Kasumi-1 (cell line): Measurements from ENCODE around the gene MUC21.
A peak's percentile ranks its signal among the peaks of the same experiment; 100 is the strongest.
"Not testable (repeated sequence)": the region's sequence is repeated elsewhere in the genome, so short reads cannot be mapped to it uniquely, and the experiment has no call there.

Experiments
- DNase-seq, 2 experiments: peaks; one replicate each; lab custom pipeline; 2025; lab: John Stamatoyannopoulos, UW

Gene MUC21

DNA sequence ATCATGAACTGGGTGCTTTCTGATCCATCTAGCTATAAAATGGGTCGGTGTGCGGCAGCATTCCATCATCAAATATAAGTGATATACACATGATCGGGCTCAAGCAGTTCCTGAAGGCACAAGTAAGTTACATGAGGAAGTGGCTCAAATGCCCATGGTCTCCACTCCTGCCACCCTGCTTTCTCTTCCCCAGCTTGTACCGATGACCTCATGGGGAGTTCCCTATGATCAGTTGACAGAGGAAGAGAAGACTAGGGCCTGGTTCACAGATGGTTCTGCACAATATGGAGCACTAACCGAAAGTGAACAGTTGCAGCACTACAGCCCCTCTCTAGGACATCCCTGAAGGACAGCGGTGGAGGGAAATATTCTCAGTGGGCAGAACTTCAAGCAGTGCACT, 14.3 kb upstream of the MUC21 start:
- not testable (repeated sequence) for DNase-seq

DNA sequence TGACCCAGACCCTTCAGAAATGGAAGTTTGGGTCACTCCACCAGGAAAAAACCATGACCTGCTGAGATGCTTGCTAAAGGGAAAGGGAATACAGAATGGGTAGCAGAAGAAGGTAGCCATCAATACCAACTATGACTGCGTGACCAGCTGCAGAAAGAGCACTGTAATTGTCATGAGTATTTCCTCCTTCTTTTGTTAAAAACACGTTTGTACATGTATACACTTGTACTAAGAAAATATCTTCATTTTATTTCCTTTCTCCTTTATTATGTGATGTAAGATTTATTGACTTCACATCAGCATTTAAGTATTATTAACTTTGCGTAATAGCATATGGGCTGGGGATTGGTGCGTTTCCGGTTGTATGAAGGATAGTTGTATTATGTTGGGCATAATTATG, 12.6 kb upstream of the MUC21 start:
- no peak for DNase-seq

DNA sequence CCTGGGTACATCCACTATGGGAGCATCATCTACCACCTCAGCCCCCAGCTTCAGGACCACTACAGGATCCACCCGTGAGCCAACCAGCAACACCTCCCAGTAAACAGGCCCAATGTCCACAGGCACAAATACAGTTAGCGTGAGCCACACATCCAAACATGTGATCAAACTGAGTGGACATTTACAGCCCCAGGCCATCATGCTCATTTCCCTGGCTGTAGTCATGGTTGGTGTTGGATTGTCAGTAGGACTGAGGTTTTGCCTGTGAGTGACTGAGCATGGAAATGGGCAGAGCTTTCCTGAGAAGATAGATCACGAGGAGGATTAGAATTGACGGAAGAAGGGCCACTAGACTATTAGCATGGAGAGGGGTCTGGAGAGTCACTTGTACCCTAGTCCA, 10.7 kb upstream of the MUC21 start:
- no peak for DNase-seq

DNA sequence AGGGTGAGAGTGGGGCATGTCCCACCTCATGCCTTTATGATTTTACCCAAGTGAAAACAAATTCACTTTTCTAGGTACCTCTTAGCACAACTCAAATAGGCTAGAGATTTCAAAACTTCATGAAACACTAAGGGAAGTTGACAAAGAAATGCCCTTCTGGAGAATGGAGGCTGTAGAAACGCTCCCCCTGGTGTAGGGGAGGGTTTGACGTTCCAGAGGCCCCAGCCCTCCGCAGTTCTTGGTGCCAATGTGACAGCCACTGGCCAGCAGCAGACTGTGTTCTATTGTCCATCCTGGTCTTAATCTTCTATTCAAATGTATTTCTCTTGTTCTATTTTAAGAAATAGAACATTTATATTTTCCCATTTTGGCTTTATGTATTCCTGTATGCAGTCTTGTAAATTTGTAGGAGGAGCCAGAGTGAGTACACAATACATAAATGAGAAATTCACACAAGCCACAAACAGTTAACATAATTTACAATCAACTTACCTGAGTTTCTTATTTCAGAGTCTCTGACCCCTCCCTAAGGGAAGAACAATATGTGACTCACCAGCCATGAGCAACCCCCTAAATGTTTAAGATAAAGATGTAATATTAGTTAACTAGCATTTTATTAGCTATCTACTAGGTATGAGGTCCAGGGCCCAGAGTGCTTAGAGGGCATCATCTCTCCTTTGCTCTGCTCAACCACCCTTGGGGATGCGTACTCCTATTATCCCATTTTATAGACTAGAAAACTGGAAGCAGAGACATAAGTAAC, 8.8 kb upstream of the MUC21 start:
- DNase-seq: no peak

DNA sequence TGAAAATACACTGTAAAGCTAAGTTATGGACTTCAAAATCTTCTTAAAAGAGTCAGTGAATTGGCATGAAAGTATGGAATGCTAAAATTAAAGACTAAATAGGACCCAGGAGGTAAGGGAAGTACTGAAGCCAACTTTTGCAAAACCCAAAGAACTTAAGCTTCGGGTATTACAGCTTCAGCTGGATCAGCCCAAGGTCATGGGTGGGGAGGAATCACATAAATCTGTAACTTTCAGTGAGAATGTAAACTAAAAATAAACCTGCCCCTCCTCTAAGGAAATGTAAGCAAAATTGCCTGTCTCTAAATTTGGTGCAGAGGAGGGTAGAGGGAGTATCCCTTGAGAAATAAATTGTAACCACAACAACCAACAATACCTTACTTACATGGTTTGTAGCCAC, 4.4 kb upstream of the MUC21 start:
- DNase-seq: no peak

DNA sequence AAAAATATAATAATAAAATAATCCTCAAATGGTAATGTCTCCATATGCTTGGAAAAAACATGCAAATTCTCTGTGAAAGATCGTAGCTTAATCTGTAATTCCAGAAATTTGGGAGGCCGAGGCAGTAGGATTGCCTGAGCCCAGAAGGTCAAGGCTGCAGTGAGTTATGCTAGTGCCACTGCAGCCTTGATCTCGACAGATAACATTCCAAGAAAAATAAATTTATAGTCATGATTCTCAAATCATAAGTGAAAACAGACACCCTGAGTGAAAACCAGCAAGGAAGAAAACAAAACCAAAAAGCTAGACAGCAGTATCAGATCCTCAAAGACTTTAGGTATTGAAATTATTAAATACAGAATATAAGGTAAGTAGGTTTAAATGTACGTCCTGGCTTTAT, 3.8 kb upstream of the MUC21 start:
- DNase-seq: no peak

DNA sequence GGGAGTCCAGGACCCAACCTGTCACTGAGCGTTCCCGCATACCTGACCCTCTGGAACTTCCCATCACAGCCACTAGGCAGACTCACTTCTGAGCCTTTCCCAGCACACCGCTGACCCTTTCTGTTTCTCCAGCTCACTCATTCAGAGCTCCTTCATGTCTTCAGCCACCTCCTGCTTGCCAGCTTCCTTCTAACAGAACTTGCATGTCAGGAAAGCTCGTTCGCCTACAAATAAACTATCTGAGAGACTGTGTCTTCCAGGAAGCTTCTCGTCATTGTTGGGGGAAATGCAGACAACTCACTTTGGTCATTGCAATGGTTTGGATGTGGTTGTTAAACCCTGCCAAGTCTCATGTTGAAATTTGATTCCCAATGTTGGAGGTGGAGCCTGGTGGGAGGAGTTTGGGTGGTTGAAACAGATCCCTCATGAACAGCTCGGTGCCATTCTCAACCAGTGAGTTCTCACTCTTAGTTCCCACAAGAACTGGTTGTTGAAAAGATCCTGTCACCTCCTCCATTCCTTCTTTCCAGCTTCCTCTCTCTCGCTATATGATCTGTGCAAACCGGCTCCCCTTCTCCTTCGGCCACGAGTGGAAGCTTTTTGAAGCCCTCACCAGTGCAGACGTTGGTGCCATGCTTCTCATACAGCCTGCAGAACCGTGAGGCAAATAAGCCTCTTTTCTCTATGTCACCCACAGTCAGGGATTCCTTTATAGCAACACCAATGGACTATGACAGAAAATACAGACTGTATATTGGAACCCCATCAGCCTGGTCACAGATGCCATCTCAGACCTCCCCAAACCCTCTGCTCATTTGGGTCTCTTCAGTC, 1.4 kb upstream of the MUC21 start:
- DNase-seq: no peak

DNA sequence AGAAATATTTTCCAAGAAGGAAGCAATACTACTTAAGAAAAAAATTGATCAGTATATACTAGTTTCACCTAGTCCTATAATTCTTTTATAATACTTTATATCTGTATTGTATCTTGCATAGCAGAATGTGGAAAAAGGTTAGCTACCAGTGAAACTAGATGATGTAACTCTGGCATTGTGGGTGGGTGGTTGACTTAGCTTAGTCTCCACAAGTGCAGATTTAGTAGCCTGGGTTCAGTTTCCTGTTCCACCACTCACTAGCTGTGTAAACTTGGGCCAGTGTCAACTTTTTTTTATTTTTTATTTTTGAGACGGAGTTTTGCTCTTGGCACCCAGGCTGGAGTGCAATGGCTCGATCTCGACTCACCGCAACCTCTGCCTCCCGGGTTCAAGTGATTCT, 2.0 kb downstream of the MUC21 start:
- DNase-seq: no peak

DNA sequence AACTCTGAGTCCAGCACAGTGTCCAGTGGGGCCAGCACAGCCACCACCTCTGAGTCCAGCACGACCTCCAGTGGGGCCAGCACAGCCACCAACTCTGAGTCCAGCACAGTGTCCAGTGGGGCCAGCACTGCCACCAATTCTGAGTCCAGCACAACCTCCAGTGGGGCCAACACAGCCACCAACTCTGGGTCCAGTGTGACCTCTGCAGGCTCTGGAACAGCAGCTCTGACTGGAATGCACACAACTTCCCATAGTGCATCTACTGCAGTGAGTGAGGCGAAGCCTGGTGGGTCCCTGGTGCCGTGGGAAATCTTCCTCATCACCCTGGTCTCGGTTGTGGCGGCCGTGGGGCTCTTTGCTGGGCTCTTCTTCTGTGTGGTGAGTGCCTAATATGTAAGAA, 3.8 kb downstream of the MUC21 start:
- no peak for DNase-seq

DNA sequence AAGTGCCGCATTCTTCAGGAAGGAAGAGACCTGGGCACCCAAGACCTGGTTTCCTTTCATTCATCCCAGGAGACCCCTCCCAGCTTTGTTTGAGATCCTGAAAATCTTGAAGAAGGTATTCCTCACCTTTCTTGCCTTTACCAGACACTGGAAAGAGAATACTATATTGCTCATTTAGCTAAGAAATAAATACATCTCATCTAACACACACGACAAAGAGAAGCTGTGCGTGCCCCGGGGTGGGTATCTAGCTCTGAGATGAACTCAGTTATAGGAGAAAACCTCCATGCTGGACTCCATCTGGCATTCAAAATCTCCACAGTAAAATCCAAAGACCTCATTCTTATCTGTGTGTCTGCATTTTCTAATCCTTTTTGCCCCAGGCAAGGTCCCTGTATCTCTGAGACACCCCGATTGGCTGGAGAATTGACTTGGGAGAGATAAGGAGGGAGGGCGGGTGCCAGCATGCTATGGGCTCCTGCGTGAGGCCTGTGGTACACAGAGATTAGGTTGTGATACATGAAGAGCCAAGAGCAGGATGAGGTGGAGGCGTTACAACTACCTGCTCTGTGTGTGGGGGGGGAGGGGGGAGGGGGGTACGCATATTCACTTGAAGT, 4.8 kb downstream of the MUC21 start:
- no peak for DNase-seq

DNA sequence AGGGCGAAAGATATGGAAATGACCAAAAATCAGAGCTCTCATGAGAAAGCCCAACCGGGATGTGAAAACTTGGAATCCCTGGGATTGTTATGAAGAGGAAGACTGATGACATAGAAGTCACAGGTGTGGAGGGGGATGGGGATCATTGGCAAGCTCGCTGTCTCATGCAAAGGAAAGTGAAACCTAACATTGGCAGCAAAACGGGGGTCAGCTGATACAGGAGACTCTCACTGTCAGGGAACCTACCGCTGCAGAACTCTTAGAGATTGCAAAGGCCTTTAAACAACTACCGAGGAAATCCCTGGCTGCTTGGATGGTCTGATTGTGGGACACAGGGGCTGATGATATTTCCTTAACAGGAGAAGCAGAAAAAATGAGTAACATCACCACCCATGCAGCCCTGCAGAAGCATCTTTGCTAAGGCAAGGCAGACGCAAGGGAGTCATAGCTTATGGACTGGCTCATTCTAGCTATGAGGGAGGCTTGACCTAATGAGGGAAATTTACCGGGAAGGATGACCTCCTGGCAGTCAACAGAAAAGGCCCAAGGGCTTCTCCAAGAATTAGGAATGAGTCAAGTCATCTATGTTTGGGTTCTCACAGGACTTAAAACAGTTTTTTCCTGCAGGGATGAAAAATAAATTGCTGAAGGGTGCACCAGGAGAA, 7.0 kb downstream of the MUC21 start:
- no peak for DNase-seq

DNA sequence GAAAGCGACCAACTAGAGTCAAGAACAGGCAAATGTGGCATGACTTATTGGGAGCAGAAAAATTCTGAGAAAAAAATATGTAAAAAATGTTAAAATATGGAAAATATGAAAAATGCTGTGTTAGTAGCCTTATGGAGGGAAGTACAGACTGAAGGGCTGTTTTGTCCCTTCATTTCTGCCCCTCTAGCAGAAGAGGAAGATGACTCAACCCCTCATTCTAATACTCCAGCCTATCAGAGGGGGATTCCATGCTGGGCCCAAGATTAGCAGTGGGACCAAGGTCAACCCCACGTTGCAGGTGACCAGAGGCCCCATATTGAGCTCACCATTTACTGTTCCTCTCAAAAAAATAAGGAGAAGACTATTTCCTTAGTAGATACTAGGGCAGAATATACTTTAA, 8.4 kb downstream of the MUC21 start:
- no peak for DNase-seq

DNA sequence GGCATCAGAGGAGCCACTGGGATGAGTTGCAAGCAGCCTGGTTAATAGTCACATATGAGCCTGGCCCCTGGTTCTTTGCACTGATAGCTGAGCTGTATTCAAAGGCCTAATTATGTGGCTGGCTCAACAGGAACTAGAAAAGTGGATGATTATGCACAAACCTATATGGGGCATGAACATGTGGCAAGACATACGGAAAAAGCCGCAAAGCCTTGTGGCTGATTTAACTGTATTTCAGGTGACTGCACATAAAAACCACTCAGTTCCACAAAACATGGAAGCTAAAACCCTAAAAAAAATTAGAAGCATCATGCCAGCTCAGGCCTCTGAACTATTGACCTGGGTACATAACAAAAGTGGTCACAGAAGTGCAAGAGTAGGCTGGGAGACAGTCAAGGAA, 13.8 kb downstream of the MUC21 start:
- no peak for DNase-seq

DNA sequence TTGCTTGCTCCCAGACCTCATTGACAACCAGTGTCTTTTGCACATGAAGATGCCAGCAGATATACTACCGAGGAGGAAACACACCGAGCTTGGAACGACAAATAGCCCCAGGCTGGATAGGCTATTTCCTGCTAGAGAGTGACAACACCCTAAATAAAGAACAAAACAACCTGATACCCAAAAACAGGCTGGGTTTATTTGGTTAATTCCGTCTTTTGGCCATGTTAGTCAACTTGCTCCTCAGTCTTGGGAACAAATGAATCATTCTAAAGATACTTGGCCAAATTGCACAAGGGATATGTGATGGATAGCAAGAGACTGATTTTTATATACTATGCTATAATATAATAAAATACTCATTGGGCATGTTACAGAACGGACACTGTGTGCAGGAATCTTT, 15.3 kb downstream of the MUC21 start:
- DNase-seq: no peak

DNA sequence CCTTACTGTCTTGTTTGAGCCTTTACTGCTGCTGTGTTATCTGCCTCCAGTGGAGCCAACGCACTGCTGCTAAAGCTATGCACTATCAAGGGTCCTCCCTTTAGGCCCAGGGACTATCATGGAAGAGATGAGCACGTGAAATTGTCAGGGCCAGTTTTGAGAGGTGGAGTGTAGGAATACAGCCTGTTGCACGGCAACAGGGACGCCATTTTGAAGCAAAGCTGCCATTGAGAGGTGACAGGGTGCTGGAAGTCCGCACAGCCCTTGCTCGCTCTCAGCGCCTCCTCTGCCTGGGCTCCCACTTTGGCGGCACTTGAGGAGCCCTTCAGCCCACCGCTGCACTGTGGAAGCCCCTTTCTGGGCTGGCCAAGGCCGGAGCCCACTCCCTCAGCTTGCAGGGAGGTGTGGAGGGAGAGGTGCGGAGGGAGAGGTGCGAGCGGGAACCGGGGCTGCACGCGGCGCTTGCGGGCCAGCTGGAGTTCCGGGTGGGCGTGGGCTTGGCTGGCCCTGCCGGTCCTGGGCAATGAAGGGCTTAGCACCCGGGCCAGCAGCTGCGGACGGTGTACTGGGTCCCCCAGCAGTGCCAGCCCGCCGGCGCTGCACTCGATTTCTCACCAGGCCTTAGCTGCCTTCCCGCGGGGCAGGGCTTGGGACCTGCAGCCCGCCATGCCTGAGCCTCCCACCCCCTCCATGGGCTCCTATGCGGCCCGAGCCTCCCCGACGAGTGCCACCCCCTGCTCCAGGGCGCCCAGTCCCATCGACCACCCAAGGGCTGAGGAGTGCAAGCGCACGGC, 16.7 kb downstream of the MUC21 start:
- not testable (repeated sequence) for DNase-seq

DNA sequence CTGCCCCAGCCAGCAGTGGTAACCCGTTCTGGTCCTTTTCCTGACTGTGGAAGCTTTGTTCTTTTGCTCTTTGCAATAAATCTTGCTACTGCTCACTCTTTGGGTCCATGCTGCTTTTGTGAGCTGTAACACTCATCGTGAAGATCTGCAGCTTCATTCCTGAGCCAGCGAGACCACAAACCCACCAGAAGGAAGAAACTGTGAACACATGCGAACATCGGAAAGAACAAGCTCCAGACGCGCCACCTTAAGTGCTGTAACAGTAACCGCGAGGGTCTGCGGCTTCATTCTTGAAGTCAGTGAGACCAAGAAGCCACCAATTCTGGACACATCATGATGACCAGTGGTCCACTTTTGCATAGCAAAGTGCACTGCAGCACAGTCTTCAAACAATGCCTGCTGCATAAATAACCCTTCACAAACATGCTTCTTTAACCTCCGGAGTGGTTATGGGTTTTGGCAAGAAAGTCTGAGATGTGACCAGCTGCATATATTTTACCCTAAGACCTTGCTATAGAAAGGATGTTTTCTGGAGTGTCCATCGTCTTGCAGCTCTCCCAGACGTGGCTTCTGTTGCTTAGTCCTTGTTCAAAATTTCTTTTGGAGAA, 17.9 kb downstream of the MUC21 start:
- no peak for DNase-seq

DNA sequence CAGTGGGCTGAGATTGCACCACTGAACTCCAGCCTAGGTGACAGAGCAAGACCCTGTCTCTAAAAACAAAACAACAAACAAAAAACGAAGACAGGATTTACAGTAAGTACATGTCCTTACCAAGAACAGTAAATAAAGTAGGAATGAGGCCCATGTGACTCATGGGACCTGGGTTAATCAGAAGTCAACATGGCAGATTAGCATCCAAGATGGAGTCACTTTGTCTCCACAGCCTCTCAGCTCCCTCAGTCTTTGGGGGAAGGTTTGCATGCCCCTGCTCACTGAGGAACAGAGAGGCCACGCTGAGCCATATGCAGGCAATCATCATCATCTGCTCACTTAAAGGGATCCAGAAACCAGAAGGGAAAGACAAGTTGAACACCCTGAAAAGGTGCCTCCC, 19.0 kb downstream of the MUC21 start:
- no peak for DNase-seq

DNA sequence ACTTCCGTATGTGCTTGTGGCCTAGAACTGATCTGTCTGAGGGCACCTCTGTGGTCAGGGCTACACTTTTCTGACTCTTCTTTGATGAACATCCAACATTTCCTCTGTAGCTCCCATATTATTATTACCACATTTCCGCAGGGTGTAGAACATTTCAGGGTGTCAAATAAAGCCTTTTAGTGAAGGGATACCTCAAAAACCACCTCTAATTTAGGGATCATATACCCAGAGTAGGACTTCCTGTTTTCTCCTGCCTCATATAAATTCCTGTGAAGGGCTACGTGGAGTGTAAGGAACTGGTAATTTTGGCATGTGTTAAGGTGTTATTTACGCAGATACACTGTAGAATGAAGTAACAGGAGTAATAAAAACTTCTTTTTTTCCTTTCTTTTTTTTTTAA, 21.3 kb downstream of the MUC21 start:
- peak in 1 of 2 experiments; percentile 21 for DNase-seq

DNA sequence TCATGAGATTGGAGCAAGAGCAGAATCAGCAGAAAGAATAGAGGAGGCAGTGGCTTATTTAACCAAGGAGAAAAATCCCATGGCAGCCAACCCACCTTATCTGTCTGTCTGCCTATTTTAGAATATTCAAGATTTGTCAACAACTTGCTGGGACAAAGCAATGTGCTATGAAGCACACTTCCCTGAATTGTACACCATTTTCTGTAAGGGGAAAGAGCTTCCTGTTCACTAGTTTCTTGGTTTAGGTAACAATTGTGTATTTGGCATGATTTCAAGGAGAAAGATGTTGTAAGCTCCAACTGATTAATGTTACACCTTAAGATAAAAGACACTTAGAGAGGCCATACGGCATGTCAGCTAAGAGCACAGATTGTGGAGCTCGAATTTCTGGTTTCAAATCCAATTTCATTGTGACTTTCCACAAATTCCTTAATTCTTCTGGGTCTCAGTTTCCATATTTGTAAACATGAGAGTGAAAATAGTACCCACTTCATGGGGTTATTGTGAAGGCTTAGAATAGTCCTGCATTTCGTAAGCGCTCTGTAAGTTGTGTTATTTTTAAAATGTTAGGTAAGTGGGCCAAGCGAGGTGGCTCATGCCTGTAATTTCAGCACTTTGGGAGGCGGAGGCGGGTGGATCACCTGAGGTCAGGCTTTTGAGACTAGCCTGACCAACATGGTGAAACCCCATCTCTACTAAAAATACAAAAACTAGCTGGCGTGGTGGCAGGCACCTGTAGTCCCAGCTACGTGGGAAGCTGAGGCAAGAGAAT, 21.9 kb downstream of the MUC21 start:
- no peak for DNase-seq

DNA sequence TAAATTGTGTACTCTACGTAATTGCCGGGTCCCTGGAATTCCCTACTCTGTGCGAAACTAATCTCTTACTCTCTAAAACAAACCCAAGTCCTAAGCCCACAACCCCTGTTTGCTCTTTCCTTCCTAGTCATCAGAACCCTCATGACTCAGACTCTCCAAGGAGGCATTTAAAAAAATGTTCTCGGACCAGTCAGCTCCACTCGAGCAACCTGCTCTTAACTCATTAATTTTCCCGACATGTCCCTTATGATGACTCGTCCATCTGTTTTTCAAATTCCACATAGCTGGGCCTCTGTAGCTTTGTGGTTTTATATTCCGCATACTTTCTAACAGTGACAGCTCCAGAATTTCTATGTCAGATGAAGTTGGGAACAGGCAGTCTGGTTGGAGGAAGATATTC, 24.2 kb downstream of the MUC21 start:
- DNase-seq: no peak

DNA sequence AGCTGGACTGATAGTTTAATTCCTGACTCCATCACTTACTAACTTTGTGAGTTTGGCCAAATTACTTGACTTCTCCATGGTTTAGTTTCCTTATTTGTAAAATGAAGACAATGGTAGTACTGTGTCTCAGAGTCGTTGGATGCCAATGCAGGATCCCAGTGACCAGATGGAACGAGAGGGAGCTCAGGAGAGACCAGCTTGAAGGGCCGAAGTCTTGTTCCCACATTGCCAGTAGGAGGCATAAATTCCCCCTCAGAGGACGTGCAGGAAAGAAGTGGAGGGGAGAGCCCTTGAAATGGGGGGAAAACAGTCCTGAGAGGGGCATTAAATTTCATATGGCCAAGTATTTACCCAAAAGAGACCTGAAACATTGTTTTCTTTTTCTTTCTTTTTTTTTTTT, 24.6 kb downstream of the MUC21 start:
- no peak for DNase-seq
